Measurements from ENCODE around the gene HIVEP3.

Gene HIVEP3

DNA sequence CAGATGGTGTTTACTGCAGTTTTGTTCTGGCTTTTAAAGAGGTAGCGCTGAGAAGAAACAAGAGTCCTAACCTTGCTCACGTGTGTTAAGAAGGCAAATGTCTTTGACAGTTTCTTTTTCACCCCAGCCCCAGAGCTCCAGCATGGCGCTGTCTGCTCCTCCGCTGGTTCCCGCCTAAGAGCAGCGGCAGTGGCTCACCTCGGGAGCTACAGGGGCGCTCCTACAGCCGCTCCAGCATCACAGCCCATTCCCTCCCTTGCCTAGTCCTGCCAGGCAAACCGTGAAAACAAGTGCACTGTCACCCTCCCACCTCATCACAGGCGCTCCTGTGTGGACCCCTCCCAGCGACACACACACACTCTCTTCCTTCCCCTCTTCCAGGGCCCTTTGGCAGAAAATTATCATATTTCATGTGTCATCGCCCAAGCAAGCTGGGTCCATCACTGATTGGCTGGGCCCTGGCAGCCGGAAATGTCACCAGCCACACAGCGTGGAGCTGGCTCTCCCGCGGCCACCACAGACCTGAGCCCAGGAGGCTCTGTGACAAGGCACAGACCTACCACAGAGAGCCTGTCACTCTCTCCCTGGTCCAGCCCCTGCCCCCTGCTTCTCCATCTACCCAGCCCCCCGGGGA lies 1.2 kb upstream of the HIVEP3 start:
- peak; percentile 76 for DNase-seq

DNA sequence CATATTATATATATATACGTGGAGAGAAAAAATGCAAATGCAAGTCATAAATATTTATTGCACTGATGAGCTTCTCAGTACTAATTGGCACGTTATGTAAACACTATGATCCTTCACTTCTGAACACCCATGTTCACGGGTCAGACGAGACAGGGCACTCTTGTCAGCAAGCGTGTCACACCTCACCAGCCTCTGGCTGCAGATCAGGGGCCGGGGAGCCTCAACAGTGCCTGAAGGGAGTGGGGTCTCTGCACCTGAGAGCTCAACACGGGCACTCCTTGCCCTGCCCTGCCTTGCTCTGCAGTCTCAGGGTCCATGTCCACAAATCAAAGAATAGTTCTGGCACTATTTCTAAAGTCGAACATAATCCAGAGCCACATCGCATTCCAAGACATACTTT lies 409 bp upstream of the HIVEP3 start:
- DNase-seq, result no peak

DNA sequence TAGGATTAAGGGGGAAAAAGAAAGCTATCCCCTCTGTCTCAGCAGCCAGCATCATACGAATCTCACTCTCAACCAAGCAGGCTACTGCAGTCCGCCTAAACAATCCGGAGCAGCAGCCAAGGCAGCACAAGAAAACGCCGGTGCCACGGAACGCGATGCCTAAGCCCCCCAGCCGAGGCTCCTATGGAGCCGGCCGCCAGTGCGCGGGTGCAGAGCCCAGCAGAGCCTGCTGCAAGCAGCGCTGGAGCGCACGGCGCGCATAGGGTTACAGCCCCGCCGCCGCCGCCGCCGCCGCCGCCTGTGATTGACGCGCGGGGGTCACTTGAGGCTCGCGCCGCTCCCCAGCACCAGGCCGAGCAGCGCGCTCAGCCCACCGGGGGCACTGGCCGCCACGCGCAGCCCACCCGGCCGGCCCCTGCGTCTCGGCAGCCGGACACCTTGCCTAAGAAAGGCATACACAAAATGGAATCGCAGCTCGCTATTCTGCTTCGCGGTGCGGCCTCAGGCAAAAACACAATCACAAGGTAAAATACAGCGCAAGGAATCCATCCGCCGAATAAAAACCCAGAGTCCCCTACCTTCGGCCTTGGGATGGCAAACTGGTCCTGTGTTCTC lies 780 bp downstream of the HIVEP3 start:
- peak; percentile 34 for DNase-seq

DNA sequence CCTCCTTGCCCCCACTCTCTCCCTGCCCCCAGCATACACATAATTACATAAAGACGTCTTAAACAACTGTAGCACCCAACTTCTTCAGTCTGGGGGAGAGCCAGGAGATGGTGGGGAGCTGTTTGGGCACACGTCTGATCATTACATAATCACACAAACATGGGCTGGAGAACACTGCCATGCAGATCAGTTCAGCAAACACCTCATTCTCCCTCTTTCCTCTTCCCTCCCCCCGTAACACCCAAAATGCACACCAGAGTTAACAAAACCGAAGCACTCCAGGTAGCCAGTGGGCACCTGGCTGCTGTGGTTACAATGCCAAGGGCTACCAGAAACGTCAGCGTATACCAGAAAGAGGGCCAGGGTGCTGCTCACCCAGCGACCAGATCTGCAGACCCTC lies 1.6 kb downstream of the HIVEP3 start:
- no peak for DNase-seq

DNA sequence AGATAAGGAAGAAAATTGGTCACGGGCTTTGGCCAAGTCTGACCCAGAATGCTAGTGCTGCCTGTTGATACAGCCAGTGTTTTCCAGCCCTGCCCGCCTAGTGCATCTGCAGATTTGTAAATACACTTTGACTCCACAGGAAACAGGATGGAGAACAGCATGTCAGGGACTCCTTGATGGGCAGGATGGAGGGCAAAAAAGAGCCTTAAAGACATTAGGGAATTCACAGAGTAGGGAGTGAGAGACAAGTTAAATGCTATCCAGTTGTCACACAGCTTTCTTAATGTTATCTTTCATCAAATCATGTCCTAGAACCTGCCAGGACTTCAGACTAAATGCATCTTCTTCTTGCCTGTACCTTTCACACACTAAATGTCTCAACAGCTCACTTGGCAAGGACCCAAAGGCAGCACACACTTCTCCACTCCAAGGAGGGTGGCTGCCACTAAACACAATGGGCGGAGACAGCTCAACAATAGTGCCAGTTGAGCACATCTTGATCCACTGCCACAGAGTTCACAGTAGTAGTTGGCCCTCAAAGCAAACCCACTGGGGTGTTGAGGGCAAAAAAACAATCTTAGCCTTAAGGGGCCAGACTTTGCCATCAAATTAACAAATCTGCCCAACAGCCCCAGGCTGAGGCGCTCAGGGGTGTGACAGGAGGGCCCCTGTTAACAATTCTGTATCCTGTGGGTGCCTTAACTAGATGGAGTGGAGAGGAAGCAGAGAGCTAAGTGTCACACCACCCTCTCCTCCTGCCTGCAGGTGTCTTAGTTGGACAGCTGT lies 2.7 kb downstream of the HIVEP3 start:
- DNase-seq, result peak; percentile 41

DNA sequence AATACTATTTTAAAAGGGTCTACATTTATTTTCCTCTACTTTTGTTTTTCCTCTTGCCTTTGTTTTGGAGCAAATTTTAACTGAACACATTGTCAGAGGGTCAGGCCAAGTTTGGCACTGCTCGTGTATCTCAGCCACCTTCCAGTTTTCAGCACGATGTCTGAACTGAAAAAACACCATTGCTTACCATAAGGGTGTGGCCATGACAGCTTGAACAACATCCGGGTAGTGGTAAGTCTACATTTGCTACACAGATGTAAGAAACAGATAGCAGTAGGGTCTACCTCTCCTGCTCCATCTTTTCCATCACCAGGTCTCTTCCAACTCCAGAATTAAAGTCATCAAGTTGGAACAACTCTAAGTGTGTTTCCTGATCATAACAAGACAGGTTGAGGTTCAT lies 4.2 kb downstream of the HIVEP3 start:
- no peak for DNase-seq

DNA sequence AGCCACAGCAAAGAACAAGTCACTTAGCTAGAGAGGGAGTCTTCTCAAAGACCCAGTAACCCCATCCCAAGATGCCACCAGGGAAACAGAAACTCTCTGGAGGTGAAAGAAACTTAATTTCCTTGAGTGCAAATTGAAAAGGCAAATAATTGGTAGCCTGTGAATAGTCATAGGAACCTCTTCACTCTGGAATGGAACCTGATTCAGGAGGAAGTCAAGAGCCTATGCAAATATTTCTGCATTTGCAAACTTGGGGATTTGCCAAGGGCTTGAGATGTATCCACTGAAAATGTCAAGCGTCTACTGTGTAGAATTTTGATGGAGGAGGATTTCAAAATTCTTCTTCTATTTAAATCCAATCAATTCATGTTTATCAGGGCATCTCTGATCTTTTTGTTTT lies 5.7 kb downstream of the HIVEP3 start:
- DNase-seq, result no peak

DNA sequence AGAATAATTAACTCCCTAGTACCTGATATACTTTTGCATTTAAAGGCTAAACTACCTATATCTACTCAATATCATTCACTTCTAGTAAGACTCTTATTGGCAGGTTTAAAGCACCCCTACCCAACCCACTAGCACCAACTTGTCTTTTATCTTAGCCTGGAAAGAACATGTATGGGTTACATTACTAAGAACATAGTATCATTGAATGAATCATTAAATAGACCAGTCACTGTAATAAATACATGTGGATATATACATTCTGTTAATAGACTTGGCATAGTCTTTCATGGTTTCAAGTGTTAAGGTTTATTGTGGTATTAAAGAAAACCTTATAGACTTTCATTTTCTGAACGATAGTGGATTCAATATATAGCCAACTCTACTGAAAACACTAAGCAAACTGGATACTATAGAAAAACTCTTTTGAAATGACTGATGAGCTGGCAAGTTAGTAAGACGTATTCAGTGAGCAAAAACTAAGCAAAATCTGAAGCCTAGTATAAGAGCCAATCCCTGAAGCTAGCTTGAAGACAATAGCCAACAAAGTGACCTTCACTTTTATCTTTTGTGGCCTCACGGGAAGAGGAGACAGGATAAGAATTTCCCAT lies 10.3 kb downstream of the HIVEP3 start:
- DNase-seq, result no peak

DNA sequence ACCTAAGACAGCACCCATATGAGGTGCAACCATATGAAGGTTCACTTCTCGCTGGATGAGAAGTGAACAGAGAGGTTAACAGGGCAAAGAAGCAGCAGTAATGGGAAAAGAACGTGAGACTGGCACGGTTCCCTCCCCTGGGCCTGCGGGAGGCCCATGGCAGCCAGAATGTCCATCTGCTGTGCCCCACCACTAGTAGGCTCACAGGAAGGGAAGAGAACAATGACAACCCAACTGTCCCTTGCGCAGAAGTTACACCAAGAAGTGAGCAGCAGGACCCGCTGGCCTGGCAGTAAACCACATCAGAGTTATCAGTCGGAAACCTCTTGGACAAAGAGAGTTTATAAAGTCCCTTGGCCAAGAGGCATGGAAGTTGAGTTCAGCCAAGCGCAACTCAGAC lies 11.3 kb downstream of the HIVEP3 start:
- no peak for DNase-seq

DNA sequence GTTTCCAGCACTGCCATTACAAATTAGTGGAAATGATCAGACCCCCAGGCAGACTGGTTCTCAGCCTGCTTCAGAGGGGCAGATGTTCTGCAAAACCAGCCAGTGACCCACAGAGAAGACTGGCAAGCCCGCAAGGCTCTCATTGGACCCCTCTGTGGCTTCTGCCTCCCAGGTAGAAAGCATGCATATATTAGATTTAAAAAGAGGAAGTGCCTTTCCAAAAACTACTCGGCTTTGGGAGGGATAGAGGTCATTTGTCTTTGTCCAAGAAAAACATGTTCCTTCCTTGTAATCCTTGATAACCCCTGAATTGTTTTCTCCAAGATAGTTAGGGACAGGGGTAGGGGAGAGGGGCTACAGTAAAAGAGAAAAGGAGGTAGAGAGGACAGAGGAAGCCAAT lies 11.8 kb downstream of the HIVEP3 start:
- no peak for DNase-seq

DNA sequence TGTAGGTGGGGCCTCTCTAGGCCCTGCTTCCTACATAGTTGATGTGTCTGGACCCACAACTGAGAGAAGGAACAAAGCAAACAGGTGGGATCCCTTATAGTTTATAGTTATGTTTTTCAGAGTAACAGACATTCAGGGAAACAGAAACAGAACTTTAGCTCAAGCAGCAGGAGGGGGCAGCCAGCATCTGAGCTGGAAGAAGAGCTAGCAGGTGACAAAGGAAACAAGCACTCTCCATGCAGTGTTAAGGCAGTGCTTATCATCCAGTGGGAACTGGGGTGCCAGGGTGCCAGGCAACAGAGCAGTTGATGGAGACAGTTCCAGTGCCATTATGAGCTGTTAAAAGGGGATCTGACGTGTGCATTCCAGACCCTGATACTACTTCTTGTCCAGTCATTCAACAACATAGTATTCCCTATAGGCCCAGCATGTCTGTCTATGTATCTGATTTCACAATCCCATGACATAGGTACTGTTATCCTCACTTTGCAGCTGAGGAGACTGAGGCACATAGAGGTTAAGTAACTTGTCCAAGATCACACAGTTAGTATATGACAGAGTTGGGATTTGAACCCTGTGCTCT lies 13.5 kb downstream of the HIVEP3 start:
- no peak for DNase-seq

DNA sequence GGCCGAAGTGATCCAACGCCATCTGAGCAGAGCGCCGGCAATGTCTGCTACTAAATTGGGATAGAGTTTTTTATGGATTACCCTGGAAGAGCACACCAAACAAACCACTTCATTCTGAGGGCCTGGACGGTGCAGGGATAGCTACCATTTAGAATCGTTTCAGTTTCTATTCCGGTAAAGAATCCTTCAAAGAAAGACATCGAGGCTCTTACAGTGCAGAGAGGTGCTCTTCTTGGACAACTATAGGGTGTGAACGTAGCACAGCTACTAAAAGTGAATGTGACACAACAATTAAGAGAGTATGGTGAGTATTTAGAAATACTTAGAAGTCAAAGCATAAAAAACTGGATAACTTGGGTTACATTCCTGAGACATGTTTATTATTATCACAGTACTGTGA lies 16.1 kb downstream of the HIVEP3 start:
- no peak for DNase-seq

DNA sequence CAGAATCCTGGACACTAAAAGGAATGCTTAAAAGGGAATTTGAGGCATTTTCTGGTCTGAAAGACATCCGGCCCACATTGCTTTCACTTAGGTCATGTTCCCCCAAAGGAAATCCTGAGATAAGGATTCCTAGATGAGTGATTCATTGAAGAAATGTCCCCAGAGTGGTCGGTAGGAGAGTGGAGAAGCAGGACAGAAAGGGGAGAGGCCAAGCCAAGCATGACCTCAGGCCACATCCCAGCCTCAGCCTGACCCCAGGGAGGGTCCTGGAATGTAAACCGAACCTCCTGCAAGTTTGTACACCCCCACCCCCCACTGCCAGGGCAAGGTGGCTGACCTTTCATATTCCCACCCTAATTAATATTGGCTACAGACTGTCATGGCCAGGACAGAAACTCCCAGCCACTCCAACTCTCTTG lies 16.6 kb downstream of the HIVEP3 start:
- no peak for DNase-seq

DNA sequence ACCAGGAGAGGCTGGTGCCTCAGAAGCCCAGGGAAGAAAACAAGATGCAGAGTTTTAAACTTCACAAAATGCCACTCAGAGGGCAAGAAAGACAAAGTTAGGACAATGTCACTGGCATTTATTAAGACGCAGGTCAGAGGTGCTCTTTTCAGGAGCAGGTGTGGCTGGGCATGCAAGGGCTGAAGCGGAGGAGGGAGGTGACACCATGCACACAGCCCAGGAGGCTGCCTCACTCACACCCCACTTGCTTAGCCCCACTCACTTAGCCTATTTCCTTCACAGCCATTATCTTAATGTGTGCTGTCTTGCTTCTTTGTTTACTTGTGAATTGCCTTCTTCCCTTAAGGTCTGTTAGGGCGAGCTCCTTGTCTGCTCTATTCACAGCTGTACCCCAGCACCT lies 17.2 kb downstream of the HIVEP3 start:
- no peak for DNase-seq

DNA sequence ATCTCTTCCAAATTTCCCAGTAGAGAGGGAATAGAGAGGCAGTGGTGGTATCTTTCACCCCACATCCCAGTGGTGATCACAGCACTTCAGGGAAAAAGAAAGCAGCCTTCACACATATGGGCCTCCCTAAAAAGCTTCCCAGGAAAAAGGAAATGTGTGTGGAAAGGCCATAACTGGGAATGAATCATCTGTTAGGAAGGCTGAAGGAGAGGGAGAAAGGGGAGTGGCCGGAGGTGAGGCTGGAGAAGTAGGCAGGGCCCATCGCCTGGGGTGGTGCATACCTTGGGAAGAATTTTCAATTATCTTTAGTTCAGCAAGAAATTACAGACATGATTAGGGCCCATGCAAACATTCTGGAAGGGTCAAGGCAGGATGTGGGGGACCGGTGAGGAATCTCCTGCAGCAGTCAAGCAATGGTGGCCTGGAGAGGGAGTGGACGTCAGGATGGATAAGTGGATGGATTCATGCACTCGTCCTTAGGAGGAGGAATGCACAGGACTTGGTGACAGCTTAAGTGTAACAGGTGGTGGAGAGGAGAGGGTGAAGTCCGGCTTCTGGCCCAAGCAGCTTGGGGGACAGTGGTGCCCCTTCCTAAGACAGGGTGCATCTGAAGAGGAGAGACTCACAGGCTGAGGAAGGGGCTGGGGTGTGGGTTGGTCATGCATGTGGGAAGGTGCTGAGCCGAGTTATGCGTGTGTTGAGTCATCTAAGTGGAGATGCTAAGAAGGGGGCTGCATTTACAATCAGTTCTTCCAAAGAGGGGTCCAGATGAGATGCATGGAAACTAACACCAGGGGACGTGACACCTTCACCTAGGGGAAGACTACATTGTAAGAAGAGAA lies 17.9 kb downstream of the HIVEP3 start:
- DNase-seq, result no peak

DNA sequence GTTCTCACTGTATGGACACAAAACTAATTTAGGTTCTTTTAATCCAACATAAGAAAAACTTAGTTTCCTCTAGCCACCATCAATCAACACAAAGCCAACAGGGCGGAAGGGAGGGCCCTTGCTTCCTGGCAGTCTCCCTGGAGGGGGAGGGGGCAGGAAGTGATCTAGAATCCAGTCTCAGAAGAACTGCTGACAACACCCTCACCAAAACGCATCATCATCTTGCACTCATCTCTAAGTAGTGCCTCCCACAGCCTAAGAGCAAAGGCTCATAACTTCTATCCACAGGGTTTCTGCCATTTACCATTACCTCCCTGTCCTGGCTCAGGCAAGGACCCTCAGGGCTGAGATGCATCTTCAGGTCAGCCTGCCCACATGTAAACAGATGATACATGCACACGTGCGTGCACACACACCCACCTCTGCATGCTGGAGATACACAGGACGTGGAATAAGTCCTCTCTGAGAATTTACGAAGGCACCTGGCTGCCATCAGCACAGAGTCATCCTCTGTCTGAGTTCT lies 20.5 kb downstream of the HIVEP3 start:
- peak; percentile 73 for DNase-seq

DNA sequence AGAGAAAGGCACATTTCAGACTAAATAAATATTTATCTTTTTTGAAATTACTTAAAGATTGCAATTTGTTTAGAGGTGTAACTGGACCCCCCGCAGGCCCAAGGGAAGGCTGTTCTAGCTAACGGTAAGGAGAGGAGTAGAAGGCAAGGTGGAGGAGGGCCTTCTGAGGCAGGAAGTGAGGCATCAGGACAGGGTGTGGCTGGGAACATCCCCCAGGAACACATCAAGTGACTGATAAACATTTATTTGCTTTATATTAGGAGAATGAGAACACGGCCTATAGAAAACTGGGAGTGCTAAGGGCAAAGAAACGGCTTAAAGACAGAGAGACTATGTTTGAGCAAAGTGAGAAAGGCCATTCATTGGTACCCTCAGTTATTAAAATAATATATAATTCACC lies 23.2 kb downstream of the HIVEP3 start:
- no peak for DNase-seq

DNA sequence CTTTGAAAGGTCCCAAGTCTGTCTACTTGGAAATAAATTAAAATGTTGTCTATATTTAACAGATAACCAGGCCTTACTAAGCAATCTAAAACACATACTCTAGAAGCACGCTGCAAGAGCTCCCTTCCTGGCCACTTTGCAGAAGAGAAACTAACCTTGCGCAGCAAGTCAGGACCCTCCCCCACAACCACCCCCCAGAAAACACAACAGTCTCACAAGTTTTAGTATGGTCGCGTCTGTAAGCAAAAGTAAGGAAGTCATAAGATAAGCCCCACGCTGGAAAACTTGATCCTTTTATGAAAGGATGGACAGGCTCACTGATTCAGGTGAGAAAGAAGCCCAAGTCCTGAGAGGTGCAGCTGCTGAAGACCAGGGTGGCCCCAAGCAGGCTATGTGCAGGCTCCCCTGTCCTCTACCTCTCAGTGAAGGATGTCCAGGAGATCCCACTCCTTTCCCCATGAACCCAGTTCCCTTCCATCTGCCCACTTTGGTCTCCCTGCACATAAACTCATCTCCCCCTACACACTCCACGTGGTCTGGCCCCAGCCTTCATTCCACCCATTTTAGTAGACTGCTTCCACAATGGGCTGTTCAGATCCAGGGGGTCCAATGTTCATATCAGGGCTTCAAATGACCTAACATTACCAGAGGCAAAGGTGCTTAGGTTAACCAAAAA lies 23.8 kb downstream of the HIVEP3 start:
- no peak for DNase-seq

DNA sequence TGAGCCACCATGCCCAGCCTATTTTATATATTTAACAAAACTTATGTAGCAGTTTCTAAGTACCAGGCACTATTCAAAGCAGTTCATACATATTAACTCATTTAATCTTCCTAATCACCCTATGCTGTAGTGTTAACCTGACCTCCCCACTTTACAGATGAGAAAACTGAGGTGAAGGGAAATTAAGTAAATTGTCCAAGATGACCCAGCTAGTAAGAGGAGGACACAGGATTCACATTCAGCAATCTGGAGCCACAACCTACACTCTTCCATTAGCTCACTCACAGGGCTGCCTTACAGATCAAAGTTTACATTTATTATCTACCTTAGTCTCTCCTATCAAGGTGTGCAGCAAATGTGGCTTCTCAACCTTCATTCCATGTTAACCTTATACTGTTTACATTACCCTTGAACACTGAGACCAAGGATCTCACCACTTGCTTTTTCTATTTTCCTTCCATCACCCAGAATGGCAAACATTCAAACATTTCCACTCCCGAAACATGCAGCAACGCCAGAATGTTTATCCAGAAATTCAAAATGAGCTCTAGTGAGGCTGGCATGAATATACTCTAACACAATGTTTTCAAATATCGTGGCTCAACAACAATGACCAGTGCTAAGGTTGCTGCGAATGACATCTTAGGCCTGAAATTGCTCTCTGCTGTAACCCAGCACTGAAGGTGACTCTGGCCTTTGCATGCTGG lies 24.5 kb downstream of the HIVEP3 start:
- no peak for DNase-seq

DNA sequence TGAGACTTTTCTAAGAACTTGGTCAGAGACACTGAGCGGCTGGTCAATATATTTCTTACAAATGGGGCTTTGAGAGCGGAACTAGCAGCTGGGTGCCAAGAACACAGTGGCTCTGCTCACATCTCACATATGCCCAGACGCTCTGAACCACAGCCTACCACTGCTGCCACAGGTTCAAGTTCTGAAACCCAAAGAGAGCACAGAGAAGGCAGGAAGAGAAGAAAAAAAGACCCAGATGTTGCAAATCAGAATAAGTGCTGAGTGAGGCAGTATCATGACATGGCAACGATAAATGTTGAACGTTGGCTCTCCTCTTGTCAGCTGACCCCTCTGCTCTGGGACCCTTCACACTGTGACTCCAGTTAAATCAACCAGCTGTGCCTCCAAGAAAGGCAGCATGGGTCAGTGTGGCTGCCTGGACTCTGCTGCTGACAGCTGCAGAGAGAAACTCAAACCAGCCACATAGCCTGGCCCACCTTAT lies 26.4 kb downstream of the HIVEP3 start:
- no peak for DNase-seq
